HepG2 (cell line): ENCODE measurements around the gene STARD10. TPM values are rescaled to one million over a fixed set of nuclear protein-coding genes. Genes with fewer than 3 reads are reported as not detected.

Experiments used
- ADNP ChIP-seq: sonication (generic); formaldehyde crosslinking; IDR thresholded peaks from 2 replicates; pipeline ENCODE4 v1.4.0; 2020; ENCODE audit warnings: missing genetic modification reagents
- GLMP ChIP-seq: sonication (generic); formaldehyde crosslinking; IDR thresholded peaks from 2 replicates; pipeline ENCODE4 v1.9.0; 2021; ENCODE audit warnings: missing genetic modification reagents, mild to moderate bottlenecking, borderline replicate concordance
- ISX ChIP-seq: sonication (generic); formaldehyde crosslinking; conservative IDR thresholded peaks from 2 replicates; pipeline ENCODE4 v1.5.0; 2020; ENCODE audit warnings: missing genetic modification reagents
- JDP2 ChIP-seq: sonication (generic); formaldehyde crosslinking; IDR thresholded peaks from 2 replicates; pipeline ENCODE4 v1.8.1; 2022; ENCODE audit warnings: missing genetic modification reagents, borderline replicate concordance
- MTF1 ChIP-seq: sonication (generic); formaldehyde crosslinking; IDR thresholded peaks from 2 replicates; pipeline ENCODE4 v1.5.0; 2020; ENCODE audit warnings: missing genetic modification reagents
- NRL ChIP-seq: sonication (generic); formaldehyde crosslinking; IDR thresholded peaks from 2 replicates; pipeline ENCODE4 v1.5.0; 2020; ENCODE audit warnings: missing genetic modification reagents, mild to moderate bottlenecking, moderate library complexity, borderline replicate concordance
- POLR2A ChIP-seq, 2 experiments: IDR thresholded peaks; 2 replicates each; pipeline ENCODE4 v1.6.1; 2011; ENCODE audit warnings: low read depth in 2 of 2, low read length in 2 of 2, mild to moderate bottlenecking in 1 of 2, moderate library complexity in 1 of 2; ENCODE audit not compliant: insufficient read depth in 1 of 2
- SIN3B ChIP-seq: fragments of 150-350 bp; IDR thresholded peaks from 2 replicates; pipeline ENCODE4 v1.6.1; 2014; ENCODE audit warnings: low read length
- SMC3 ChIP-seq: IDR thresholded peaks from 2 replicates; pipeline ENCODE4 v1.6.1; 2011; ENCODE audit warnings: low read length, improper control_type of control experiment
- SNAPC5 ChIP-seq: sonication (generic); formaldehyde crosslinking; IDR thresholded peaks from 2 replicates; pipeline ENCODE4 v1.8.1; 2023; ENCODE audit warnings: mild to moderate bottlenecking, missing genetic modification reagents, borderline replicate concordance
- SP4 ChIP-seq: sonication (generic); formaldehyde crosslinking; IDR thresholded peaks from 2 replicates; pipeline ENCODE4 v1.8.1; 2023; ENCODE audit warnings: mild to moderate bottlenecking, missing genetic modification reagents
- THYN1 ChIP-seq: sonication (generic); formaldehyde crosslinking; IDR thresholded peaks from 2 replicates; pipeline ENCODE4 v1.8.1; 2023; ENCODE audit warnings: low read depth, mild to moderate bottlenecking, moderate library complexity, missing genetic modification reagents, borderline replicate concordance
- TOPORS ChIP-seq: sonication (generic); formaldehyde crosslinking; IDR thresholded peaks from 2 replicates; pipeline ENCODE4 v1.8.0; 2023; ENCODE audit warnings: mild to moderate bottlenecking, missing genetic modification reagents
- ZBTB42 ChIP-seq: sonication (generic); formaldehyde crosslinking; IDR thresholded peaks from 2 replicates; pipeline ENCODE4 v1.5.0; 2020; ENCODE audit warnings: mild to moderate bottlenecking, missing genetic modification reagents
- ZC3H13 ChIP-seq: sonication (generic); formaldehyde crosslinking; IDR thresholded peaks from 2 replicates; pipeline ENCODE4 v1.8.1; 2023; ENCODE audit warnings: mild to moderate bottlenecking, missing genetic modification reagents, moderate library complexity
- ZFP41 ChIP-seq: sonication (generic); formaldehyde crosslinking; IDR thresholded peaks from 2 replicates; pipeline ENCODE4 v1.4.0; 2020; ENCODE audit warnings: mild to moderate bottlenecking, missing genetic modification reagents, borderline replicate concordance
- ZNF234 ChIP-seq: sonication (generic); formaldehyde crosslinking; conservative IDR thresholded peaks from 2 replicates; pipeline ENCODE4 v1.5.1; 2020; ENCODE audit warnings: mild to moderate bottlenecking, missing genetic modification reagents
- ZNF260 ChIP-seq: sonication (generic); formaldehyde crosslinking; IDR thresholded peaks from 2 replicates; pipeline ENCODE4 v1.4.0; 2020; ENCODE audit warnings: missing genetic modification reagents, low read depth, mild to moderate bottlenecking, borderline replicate concordance
- ZNF317 ChIP-seq: sonication (generic); formaldehyde crosslinking; IDR thresholded peaks from 2 replicates; pipeline ENCODE4 v1.5.0; 2020; ENCODE audit warnings: mild to moderate bottlenecking, missing genetic modification reagents
- ZNF343 ChIP-seq: sonication (generic); formaldehyde crosslinking; IDR thresholded peaks from 2 replicates; pipeline ENCODE4 v1.4.0; 2020; ENCODE audit warnings: mild to moderate bottlenecking, missing genetic modification reagents
- ZNF367 ChIP-seq: sonication (generic); formaldehyde crosslinking; IDR thresholded peaks from 2 replicates; pipeline ENCODE4 v1.4.0; 2020; ENCODE audit warnings: missing genetic modification reagents, borderline replicate concordance
- ZNF644 ChIP-seq: IDR thresholded peaks from 2 replicates; pipeline ENCODE4 v1.6.1; 2016; ENCODE audit warnings: low read depth
- ZNF740 ChIP-seq: sonication (generic); formaldehyde crosslinking; IDR thresholded peaks from 2 replicates; pipeline ENCODE4 v1.4.0; 2020; ENCODE audit warnings: missing genetic modification reagents
- ZNF776 ChIP-seq: sonication (generic); formaldehyde crosslinking; IDR thresholded peaks from 2 replicates; pipeline ENCODE4 v1.4.0; 2020; ENCODE audit warnings: mild to moderate bottlenecking, missing genetic modification reagents
- ZNF782 ChIP-seq: sonication (generic); formaldehyde crosslinking; IDR thresholded peaks from 2 replicates; pipeline ENCODE4 v1.4.0; 2020; ENCODE audit warnings: missing genetic modification reagents, mild to moderate bottlenecking, borderline replicate concordance
- ZSCAN20 ChIP-seq: sonication (generic); formaldehyde crosslinking; IDR thresholded peaks from 2 replicates; pipeline ENCODE4 v1.4.0; 2020; ENCODE audit warnings: missing genetic modification reagents, mild to moderate bottlenecking, borderline replicate concordance
- polyA plus RNA-seq, 8 experiments: library from polyadenylated mRNA; depleted of rRNA in 3 of 8; stranded (reverse) in 7 of 8; unstranded in 1 of 8; fragments of >200 nt; fragmentation: Illumina TruSeq in 4 of 8; extraction: Trizol in 4 of 8; gene quantifications; 2 replicates each; pipeline versions ENCODE4 v1.2.1 to v1.2.3, GENCODE V29; 2011 to 2016; ENCODE audit warnings: low read depth in 4 of 8, missing spikeins in 1 of 8, mixed read lengths in 1 of 8; ENCODE audit not compliant: insufficient read depth in 1 of 8
- total RNA-seq, 5 experiments: library from RNA; depleted of rRNA; stranded (reverse); fragments of >200 nt; fragmentation: Illumina TruSeq; extraction: Trizol; gene quantifications; 2 replicates each; pipeline ENCODE4 v1.2.3, GENCODE V29; 2016; ENCODE audit warnings: low read depth in 1 of 5
- TF ChIP-seq, protein P1 (sequence below): fragments of 450-650 bp; IDR thresholded peaks from 2 replicates; pipeline ENCODE4 v1.6.1; 2016
- TF ChIP-seq, protein P2 (sequence below): sonication (generic); formaldehyde crosslinking; IDR thresholded peaks from 2 replicates; pipeline ENCODE4 v1.8.0; 2022; ENCODE audit warnings: low read depth, missing genetic modification reagents

STARD10 gene
- total and polyA plus RNA-seq, 2 of the 13 experiments (the other 11 are each of a cell fraction or from before 2014, with no cell fraction given): 260 to 341 TPM

- TF ChIP-seq ZNF782 (CRISPR knock-in tag) (peak; percentile 10; the same call in 1 of the 2 replicates), ZNF367 (CRISPR knock-in tag) (peak; percentile 33; the same call in 1 of the 2 replicates), SMC3 (no peak), GLMP (no peak), POLR2A (IDR thresholded peaks at IDR 0.05; ENCODE audit: insufficient read depth in 1 of 2, low read depth in 2 of 2, low read length in 2 of 2) (peak in 1 of 2 experiments; percentile 90; a peak in 3 of 4 replicates), JDP2 (CRISPR knock-in tag) (no peak), ZNF740 (CRISPR knock-in tag) (no peak), ZNF234 (CRISPR knock-in tag) (peak; percentile 81; the same call in 1 of the 2 replicates), ZNF260 (CRISPR knock-in tag) (no peak), SNAPC5 (CRISPR knock-in tag) (0 out of 2 replicates have a peak, but pooled peaks have one; percentile 37), TOPORS (peak; percentile 3; the same call in 1 of the 2 replicates), THYN1 (CRISPR knock-in tag) (no peak), SIN3B (no peak), ZNF776 (peak; percentile 24; the same call in 1 of the 2 replicates), ZBTB42 (CRISPR knock-in tag) (no peak), ZFP41 (CRISPR knock-in tag) (no peak), MTF1 (CRISPR knock-in tag) (no peak), NRL (CRISPR knock-in tag) (no peak; the same call in 1 of the 2 replicates), ZNF644 (CRISPR knock-in tag) (no peak), ZSCAN20 (CRISPR knock-in tag) (0 out of 2 replicates have a peak, but pooled peaks have one; percentile 12), ZC3H13 (CRISPR knock-in tag) (no peak), ISX (CRISPR knock-in tag) (0 out of 2 replicates have a peak, but pooled peaks have one; percentile 50), SP4 (CRISPR knock-in tag) (no peak; the same call in 1 of the 2 replicates), ZNF343 (CRISPR knock-in tag) (peak; percentile 76), ZNF317 (CRISPR knock-in tag) (peak; percentile 10; the same call in 1 of the 2 replicates), ADNP (no peak)
- TF ChIP-seq, protein P1, sequence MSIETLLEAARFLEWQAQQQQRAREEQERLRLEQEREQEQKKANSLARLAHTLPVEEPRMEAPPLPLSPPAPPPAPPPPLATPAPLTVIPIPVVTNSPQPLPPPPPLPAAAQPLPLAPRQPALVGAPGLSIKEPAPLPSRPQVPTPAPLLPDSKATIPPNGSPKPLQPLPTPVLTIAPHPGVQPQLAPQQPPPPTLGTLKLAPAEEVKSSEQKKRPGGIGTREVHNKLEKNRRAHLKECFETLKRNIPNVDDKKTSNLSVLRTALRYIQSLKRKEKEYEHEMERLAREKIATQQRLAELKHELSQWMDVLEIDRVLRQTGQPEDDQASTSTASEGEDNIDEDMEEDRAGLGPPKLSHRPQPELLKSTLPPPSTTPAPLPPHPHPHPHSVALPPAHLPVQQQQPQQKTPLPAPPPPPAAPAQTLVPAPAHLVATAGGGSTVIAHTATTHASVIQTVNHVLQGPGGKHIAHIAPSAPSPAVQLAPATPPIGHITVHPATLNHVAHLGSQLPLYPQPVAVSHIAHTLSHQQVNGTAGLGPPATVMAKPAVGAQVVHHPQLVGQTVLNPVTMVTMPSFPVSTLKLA: peak; percentile 67; the same call in 1 of the 2 replicates
- TF ChIP-seq, protein P2, sequence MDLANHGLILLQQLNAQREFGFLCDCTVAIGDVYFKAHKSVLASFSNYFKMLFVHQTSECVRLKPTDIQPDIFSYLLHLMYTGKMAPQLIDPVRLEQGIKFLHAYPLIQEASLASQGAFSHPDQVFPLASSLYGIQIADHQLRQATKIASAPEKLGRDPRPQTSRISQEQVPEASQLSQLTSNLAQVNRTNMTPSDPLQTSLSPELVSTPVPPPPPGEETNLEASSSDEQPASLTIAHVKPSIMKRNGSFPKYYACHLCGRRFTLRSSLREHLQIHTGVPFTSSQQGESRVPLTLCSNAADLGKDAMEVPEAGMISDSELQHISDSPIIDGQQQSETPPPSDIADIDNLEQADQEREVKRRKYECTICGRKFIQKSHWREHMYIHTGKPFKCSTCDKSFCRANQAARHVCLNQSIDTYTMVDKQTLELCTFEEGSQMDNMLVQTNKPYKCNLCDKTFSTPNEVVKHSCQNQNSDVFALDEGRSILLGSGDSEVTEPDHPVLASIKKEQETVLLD (CRISPR knock-in tag): no peak
Observed at GRCh38 chr11:72813740-72814285, 20.0 kb upstream of the STARD10 start (continued).
